ENCODE data around the gene CATSPERE.

The CATSPERE gene

DNA sequence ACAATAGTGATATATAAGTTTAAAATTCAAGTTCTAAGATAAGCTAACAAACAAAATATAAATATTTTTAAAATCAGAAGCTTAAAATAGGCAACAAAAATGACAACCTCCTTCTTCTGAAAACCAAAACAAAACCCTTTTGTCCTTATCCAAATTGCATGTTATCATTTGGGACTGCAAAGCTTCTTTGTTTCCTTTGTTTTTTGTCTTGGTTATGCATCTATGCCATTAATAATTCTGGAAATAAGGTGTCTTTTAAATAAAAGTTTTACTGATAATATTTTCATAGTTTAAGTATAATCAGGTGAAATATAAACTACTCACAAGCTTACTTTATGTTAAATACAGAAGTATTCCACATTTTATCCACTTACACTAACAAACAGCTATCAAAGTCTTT, 29.9 kb upstream of the CATSPERE start:
- H3K27me3 ChIP-seq (ENCODE audit: control insufficient read depth in 2 of 2, insufficient read depth in 2 of 2, low read length in 2 of 2), result no peaks in the 10 kb centered on the region
- H3K4me1 ChIP-seq (ENCODE audit: control insufficient read depth in 2 of 2, insufficient read depth in 2 of 2, low read length in 2 of 2), result peaks cover 0 to 2% of the 10 kb centered on the region in 2 donors
- no peak overlapping the region for H3K4me3 ChIP-seq (ENCODE audit: low read length in 2 of 2)
- H3K36me3 ChIP-seq (ENCODE audit: control insufficient read depth in 2 of 2, insufficient read depth in 2 of 2, low read length in 2 of 2), result peaks cover 11% of the 10 kb centered on the region in 2 donors
- H3K9me3 ChIP-seq (ENCODE audit: control insufficient read depth in 2 of 2, low read length in 2 of 2), result no peaks in the 10 kb centered on the region
- H3K27ac ChIP-seq (ENCODE audit: low read depth in 2 of 2, low read length in 2 of 2), result no peak overlapping the region
- no peak overlapping the region for H3K9ac ChIP-seq (ENCODE audit: low read depth in 1 of 2, low read length in 2 of 2)

DNA sequence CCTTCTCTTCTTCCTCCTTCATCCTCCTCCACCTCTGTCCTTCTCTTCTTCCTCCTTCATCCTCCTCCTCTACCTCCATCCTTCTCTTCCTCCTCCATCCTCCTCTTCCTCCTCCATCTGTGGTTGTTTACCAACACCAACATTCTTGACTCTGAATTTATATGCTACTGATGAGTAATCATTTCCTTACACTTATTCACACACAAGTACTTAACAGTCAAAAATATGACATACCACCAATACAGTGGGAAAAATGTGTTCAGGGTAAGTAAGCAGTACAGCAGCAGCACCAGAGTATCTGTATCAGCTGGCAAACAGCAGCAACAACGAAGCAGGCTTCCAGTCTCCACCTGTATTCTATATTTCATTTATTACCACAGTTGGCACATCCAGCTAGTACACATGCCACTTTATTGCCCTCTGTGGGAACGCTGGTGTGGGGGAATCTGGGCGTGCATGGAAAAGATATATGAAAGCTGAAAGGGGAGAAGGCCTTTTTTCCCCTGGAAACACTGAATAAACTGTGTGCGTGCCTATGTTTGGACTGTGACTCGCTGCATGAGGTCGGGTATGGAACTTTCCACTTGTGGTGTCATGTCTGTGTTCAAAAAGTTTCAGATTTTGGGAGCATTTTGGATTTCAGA, 25.4 kb upstream of the CATSPERE start:
- H3K9me3 ChIP-seq (ENCODE audit: control insufficient read depth in 2 of 2, low read length in 2 of 2), result no peaks in the 10 kb centered on the region
- peaks cover 5 to 7% of the 10 kb centered on the region in 2 donors for H3K36me3 ChIP-seq (ENCODE audit: control insufficient read depth in 2 of 2, insufficient read depth in 2 of 2, low read length in 2 of 2)
- no peak overlapping the region for H3K9ac ChIP-seq (ENCODE audit: low read depth in 1 of 2, low read length in 2 of 2)

DNA sequence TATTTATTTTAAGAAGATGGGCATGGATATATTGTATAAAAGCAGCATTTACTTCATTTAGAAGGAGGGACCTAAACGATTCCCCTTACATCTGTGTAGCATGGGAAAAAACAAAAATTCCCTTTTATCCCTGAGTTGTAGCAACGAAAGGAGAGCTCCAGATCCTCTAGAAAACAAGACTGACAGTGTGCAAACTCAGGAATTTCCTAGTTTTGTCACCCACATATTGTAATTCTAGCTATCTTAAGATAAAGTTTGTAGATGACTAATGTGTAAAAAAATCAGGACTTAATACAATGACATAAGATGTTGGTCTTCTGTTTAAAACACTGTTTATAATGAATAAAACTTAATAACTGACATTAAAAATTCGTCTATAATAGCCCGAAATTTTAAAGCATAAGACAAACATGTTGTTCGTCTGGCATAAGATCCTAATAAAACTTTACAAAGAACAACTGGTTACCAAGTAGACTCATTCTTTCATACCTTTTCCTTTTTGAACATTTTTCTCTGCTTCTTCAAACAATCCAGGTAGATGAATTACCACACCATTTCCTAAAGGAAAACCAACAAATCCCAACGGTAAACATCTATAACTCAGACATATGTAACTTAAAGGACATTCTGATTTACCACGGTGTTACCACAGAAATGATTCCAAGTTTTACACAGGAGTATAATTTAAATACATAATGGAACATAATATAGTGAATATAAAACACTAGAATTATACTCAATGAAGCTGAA, 24.6 kb upstream of the CATSPERE start:
- H3K9ac ChIP-seq (ENCODE audit: low read depth in 1 of 2, low read length in 2 of 2), result no peak overlapping the region
- H3K36me3 ChIP-seq (ENCODE audit: control insufficient read depth in 2 of 2, insufficient read depth in 2 of 2, low read length in 2 of 2), result peaks cover 5 to 6% of the 10 kb centered on the region in 2 donors
- H3K9me3 ChIP-seq (ENCODE audit: control insufficient read depth in 2 of 2, low read length in 2 of 2), result no peaks in the 10 kb centered on the region
- H3K27me3 ChIP-seq (ENCODE audit: control insufficient read depth in 2 of 2, insufficient read depth in 2 of 2, low read length in 2 of 2), result no peaks in the 10 kb centered on the region
- no peak overlapping the region for H3K27ac ChIP-seq (ENCODE audit: low read depth in 2 of 2, low read length in 2 of 2)
- H3K4me3 ChIP-seq (ENCODE audit: low read length in 2 of 2), result no peak overlapping the region
- H3K4me1 ChIP-seq (ENCODE audit: control insufficient read depth in 2 of 2, insufficient read depth in 2 of 2, low read length in 2 of 2), result peaks cover 5 to 6% of the 10 kb centered on the region in 2 donors

More for the DNA sequence above, 25.4 kb upstream of the CATSPERE start:
- Histone ChIP-seq H3K27ac (ENCODE audit: low read depth in 2 of 2, low read length in 2 of 2) (no peak overlapping the region), H3K4me3 (ENCODE audit: low read length in 2 of 2) (no peak overlapping the region), H3K4me1 (ENCODE audit: control insufficient read depth in 2 of 2, insufficient read depth in 2 of 2, low read length in 2 of 2) (peaks cover 5 to 6% of the 10 kb centered on the region in 2 donors), H3K27me3 (ENCODE audit: control insufficient read depth in 2 of 2, insufficient read depth in 2 of 2, low read length in 2 of 2) (no peaks in the 10 kb centered on the region)

DNA sequence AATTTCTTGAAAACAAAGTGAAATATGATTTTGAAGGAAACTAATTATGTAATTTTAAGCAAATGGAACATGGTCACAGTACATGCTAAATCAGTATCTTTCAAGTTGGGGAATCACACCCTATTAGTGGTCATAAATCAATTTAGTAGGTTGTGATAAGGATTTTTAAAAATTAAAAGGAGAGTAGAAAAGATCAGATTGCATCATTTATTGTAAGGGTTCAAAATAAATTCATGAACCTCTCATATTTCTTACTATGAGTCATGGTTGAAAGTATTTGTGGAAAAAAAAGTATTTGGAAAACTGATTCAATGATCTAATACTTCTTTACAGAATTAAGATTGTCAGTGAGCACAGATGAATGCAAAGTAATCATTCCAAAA, 24.0 kb upstream of the CATSPERE start:
- Histone ChIP-seq H3K36me3 (ENCODE audit: control insufficient read depth in 2 of 2, insufficient read depth in 2 of 2, low read length in 2 of 2) (peaks cover 5 to 6% of the 10 kb centered on the region in 2 donors), H3K9ac (ENCODE audit: low read depth in 1 of 2, low read length in 2 of 2) (no peak overlapping the region), H3K27ac (ENCODE audit: low read depth in 2 of 2, low read length in 2 of 2) (no peak overlapping the region), H3K4me3 (ENCODE audit: low read length in 2 of 2) (no peak overlapping the region), H3K9me3 (ENCODE audit: control insufficient read depth in 2 of 2, low read length in 2 of 2) (no peaks in the 10 kb centered on the region), H3K27me3 (ENCODE audit: control insufficient read depth in 2 of 2, insufficient read depth in 2 of 2, low read length in 2 of 2) (no peaks in the 10 kb centered on the region), H3K4me1 (ENCODE audit: control insufficient read depth in 2 of 2, insufficient read depth in 2 of 2, low read length in 2 of 2) (peaks cover 5 to 6% of the 10 kb centered on the region in 2 donors)

DNA sequence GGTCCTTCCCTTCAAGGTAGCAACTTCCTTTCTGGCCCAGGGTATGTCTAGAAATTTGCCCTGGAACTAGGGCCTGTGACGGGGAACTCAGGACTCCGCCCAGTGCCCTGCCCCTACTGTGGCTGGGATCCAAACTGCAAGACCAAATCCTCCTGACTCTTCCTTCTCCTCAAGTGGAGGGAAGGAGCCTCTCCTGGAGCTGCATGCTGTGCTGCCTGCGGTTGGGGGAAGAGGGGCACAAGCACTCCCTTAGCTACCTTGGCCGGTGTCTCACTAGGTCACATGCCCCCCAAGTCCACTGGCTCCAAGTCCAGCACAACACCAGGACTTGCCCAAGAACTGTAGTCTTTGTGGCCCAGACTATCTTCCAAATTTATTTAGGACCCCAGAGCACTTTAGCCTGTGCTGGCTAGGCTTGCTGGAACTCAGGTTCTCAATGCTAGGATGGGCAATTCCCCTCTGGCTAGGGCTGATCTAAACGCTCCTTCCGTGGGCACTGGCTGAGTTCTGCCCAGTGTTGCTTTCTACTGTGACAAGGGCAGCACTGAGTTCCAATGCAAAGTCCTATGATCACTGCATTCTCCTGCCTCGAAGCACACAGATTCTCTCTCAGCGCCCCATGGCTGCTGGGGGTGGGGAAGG, 21.6 kb upstream of the CATSPERE start:
- H3K4me1 ChIP-seq (ENCODE audit: control insufficient read depth in 2 of 2, insufficient read depth in 2 of 2, low read length in 2 of 2), result peaks cover 5 to 6% of the 10 kb centered on the region in 2 donors
- H3K27me3 ChIP-seq (ENCODE audit: control insufficient read depth in 2 of 2, insufficient read depth in 2 of 2, low read length in 2 of 2), result no peaks in the 10 kb centered on the region
- H3K9ac ChIP-seq (ENCODE audit: low read depth in 1 of 2, low read length in 2 of 2), result no peak overlapping the region

DNA sequence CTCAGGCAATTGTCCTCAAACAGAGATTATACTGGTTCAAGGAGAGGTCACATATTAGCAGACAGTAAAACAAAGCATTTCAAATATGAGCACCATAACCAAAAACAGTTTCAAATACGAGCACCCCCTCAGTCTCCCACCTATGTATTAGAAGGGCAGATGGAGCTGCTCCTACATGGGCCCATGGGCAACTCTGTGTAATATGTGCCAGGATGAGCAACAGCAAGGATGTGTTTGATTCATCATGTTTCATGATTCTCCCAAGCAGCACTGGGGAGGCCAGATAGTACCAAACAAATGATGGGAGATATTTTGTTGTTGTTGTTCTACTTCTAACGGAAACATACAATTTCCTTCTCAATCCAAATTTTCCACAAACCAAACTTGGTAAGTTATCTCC, 18.2 kb upstream of the CATSPERE start:
- Histone ChIP-seq H3K9me3 (ENCODE audit: control insufficient read depth in 2 of 2, low read length in 2 of 2) (no peaks in the 10 kb centered on the region), H3K9ac (ENCODE audit: low read depth in 1 of 2, low read length in 2 of 2) (no peak overlapping the region), H3K36me3 (ENCODE audit: control insufficient read depth in 2 of 2, insufficient read depth in 2 of 2, low read length in 2 of 2) (no peaks in the 10 kb centered on the region), H3K4me3 (ENCODE audit: low read length in 2 of 2) (no peak overlapping the region), H3K27ac (ENCODE audit: low read depth in 2 of 2, low read length in 2 of 2) (no peak overlapping the region), H3K4me1 (ENCODE audit: control insufficient read depth in 2 of 2, insufficient read depth in 2 of 2, low read length in 2 of 2) (peaks cover 6 to 8% of the 10 kb centered on the region in 2 donors), H3K27me3 (ENCODE audit: control insufficient read depth in 2 of 2, insufficient read depth in 2 of 2, low read length in 2 of 2) (no peaks in the 10 kb centered on the region)

More for the DNA sequence above, 21.6 kb upstream of the CATSPERE start:
- Histone ChIP-seq H3K9me3 (ENCODE audit: control insufficient read depth in 2 of 2, low read length in 2 of 2) (no peaks in the 10 kb centered on the region), H3K4me3 (ENCODE audit: low read length in 2 of 2) (no peak overlapping the region), H3K36me3 (ENCODE audit: control insufficient read depth in 2 of 2, insufficient read depth in 2 of 2, low read length in 2 of 2) (peaks cover 5 to 6% of the 10 kb centered on the region in 2 donors), H3K27ac (ENCODE audit: low read depth in 2 of 2, low read length in 2 of 2) (no peak overlapping the region)

DNA sequence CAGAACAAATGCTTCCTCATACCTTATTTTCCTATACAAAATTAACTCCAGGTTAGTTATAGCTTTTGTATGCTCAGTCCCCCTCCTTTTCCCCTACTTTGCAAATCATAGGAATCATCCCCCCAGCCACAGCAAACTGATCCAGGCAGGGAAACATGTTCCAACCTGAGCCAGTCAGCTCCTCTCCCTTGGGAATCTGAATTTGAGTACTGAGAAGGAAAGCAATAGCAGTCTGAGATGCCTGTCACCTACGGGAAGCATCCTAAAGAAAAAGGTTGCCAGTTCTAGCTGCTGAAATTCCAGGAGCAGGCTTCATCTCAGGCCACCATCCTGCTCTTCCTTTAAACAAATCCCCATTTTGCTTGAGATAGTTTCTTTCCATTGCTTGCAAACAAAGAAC, 16.2 kb upstream of the CATSPERE start:
- H3K27me3 ChIP-seq (ENCODE audit: control insufficient read depth in 2 of 2, insufficient read depth in 2 of 2, low read length in 2 of 2), result no peaks in the 10 kb centered on the region

DNA sequence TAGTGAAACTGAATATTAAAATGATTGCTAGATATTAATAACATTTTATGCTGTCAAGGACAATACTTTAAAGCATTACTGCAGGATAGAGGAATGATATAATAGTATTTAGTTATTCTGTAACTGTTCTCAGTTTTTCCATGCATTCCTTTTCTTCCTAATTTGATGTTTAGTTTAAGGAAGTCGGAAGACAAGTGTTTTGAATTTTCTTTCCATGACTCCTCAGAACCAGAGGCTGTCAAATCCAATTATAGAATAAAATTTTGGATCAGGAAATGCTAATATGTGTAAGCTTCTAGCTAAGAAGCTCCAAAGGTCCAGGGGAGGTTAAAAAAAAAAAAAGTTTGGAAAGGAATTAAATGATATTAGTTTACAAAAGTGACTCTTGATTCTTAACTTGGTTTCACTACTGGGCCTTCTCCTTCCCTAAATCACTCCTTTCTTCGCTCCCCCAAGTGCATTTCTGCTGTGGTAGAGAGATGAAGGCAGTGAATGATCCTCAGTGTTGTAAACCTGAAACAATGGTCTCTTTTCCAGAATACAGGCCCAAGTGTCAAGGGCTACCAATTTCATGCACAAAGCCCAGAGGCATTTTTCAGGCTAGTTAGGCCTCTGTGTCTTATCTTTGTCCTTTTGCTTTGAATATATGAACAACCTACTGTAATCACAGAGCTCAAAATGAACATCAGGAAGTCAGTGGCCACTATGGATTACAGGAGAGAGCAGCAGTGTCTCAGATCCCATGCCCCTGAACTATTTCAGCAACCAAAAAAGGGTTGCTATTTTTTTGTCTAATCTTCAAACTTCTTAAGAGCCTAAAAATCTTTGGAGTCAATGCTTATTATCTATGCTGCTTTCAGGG, 15.5 kb upstream of the CATSPERE start:
- H3K4me3 ChIP-seq (ENCODE audit: low read length in 2 of 2), result no peak overlapping the region

More for the DNA sequence above, 16.2 kb upstream of the CATSPERE start:
- peaks cover 4 to 7% of the 10 kb centered on the region in 2 donors for H3K4me1 ChIP-seq (ENCODE audit: control insufficient read depth in 2 of 2, insufficient read depth in 2 of 2, low read length in 2 of 2)
- H3K27ac ChIP-seq (ENCODE audit: low read depth in 2 of 2, low read length in 2 of 2), result no peak overlapping the region
- peaks cover 0 to 2% of the 10 kb centered on the region in 2 donors for H3K36me3 ChIP-seq (ENCODE audit: control insufficient read depth in 2 of 2, insufficient read depth in 2 of 2, low read length in 2 of 2)
- no peak overlapping the region for H3K4me3 ChIP-seq (ENCODE audit: low read length in 2 of 2)
- no peak overlapping the region for H3K9ac ChIP-seq (ENCODE audit: low read depth in 1 of 2, low read length in 2 of 2)
- no peaks in the 10 kb centered on the region for H3K9me3 ChIP-seq (ENCODE audit: control insufficient read depth in 2 of 2, low read length in 2 of 2)

DNA sequence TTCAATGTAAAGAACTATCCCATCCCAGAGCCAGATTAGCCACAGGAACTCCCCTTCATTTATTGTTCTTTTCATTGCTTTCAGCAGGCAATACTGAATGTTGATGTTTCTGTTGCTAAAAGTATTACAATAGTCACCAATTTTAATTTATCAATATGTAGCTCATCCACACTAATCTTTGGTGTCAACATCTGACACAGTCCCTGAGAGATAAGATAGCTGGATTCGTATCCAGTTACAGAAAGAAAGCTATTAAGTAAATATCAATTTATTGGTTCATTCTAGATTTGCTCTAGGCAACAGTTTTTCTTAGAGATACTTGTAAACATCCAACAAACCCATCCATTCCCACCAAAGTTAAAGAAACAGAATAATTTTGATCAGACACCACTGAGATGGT, 14.0 kb upstream of the CATSPERE start:
- Histone ChIP-seq H3K36me3 (ENCODE audit: control insufficient read depth in 2 of 2, insufficient read depth in 2 of 2, low read length in 2 of 2) (peaks cover 0 to 2% of the 10 kb centered on the region in 2 donors), H3K4me3 (ENCODE audit: low read length in 2 of 2) (no peak overlapping the region), H3K27me3 (ENCODE audit: control insufficient read depth in 2 of 2, insufficient read depth in 2 of 2, low read length in 2 of 2) (no peaks in the 10 kb centered on the region), H3K27ac (ENCODE audit: low read depth in 2 of 2, low read length in 2 of 2) (no peak overlapping the region), H3K9ac (ENCODE audit: low read depth in 1 of 2, low read length in 2 of 2) (no peak overlapping the region), H3K4me1 (ENCODE audit: control insufficient read depth in 2 of 2, insufficient read depth in 2 of 2, low read length in 2 of 2) (peaks cover 8 to 15% of the 10 kb centered on the region in 2 donors), H3K9me3 (ENCODE audit: control insufficient read depth in 2 of 2, low read length in 2 of 2) (no peaks in the 10 kb centered on the region)

More for the DNA sequence above, 15.5 kb upstream of the CATSPERE start:
- no peak overlapping the region for H3K9ac ChIP-seq (ENCODE audit: low read depth in 1 of 2, low read length in 2 of 2)
- H3K27me3 ChIP-seq (ENCODE audit: control insufficient read depth in 2 of 2, insufficient read depth in 2 of 2, low read length in 2 of 2), result no peaks in the 10 kb centered on the region
- H3K9me3 ChIP-seq (ENCODE audit: control insufficient read depth in 2 of 2, low read length in 2 of 2), result no peaks in the 10 kb centered on the region
- H3K36me3 ChIP-seq (ENCODE audit: control insufficient read depth in 2 of 2, insufficient read depth in 2 of 2, low read length in 2 of 2), result peaks cover 0 to 2% of the 10 kb centered on the region in 2 donors
- peaks cover 8 to 14% of the 10 kb centered on the region in 2 donors for H3K4me1 ChIP-seq (ENCODE audit: control insufficient read depth in 2 of 2, insufficient read depth in 2 of 2, low read length in 2 of 2)
- peak overlapping the region in 1 of 2 donors; percentile 35 for H3K27ac ChIP-seq (ENCODE audit: low read depth in 2 of 2, low read length in 2 of 2)
